HG03521 (cell line): Measurements from ENCODE around the gene IMPG2.

Experiments
- ATAC-seq: cut with Tn5 transposase; IDR thresholded peaks from one replicate; pipeline ENCODE4 v1.9.1; 2021; ENCODE audit warnings: mild to moderate bottlenecking, moderate library complexity; ENCODE audit not compliant: unreplicated experiment

Gene IMPG2

GRCh38 chr3:101278727-101279126 lies 41.6 kb downstream of the IMPG2 start:
- ATAC-seq, result no peak

- no peak for ATAC-seq
These were observed 46.8 kb downstream of the IMPG2 start for GRCh38 chr3:101273608-101274007.

GRCh38 chr3:101273156-101273555 lies 47.2 kb downstream of the IMPG2 start:
- ATAC-seq, result no peak

GRCh38 chr3:101271728-101272127 lies 48.6 kb downstream of the IMPG2 start:
- ATAC-seq, result no peak

GRCh38 chr3:101270149-101270548 lies 50.2 kb downstream of the IMPG2 start:
- ATAC-seq, result no peak

GRCh38 chr3:101268971-101269671 lies 51.3 kb downstream of the IMPG2 start:
- ATAC-seq, result no peak

GRCh38 chr3:101268141-101268540 lies 52.2 kb downstream of the IMPG2 start:
- ATAC-seq, result no peak

GRCh38 chr3:101266566-101266965 lies 53.8 kb downstream of the IMPG2 start:
- ATAC-seq, result no peak

- no peak for ATAC-seq
These were observed 54.3 kb downstream of the IMPG2 start for GRCh38 chr3:101266071-101266470.

- ATAC-seq, result no peak
These were observed 57.8 kb downstream of the IMPG2 start for GRCh38 chr3:101262393-101263240.

GRCh38 chr3:101261506-101261905 lies 58.9 kb downstream of the IMPG2 start:
- no peak for ATAC-seq

GRCh38 chr3:101259485-101260341 lies 60.7 kb downstream of the IMPG2 start:
- no peak for ATAC-seq

- ATAC-seq, result no peak
These were observed 63.9 kb downstream of the IMPG2 start for GRCh38 chr3:101256511-101256910.

GRCh38 chr3:101255441-101255840 lies 64.9 kb downstream of the IMPG2 start:
- ATAC-seq, result no peak

- no peak for ATAC-seq
These were observed 67.0 kb downstream of the IMPG2 start for GRCh38 chr3:101253396-101253795.

GRCh38 chr3:101252945-101253344 lies 67.4 kb downstream of the IMPG2 start:
- ATAC-seq, result no peak

GRCh38 chr3:101252307-101252706 lies 68.1 kb downstream of the IMPG2 start:
- ATAC-seq, result no peak

- no peak for ATAC-seq
These were observed 68.9 kb downstream of the IMPG2 start for GRCh38 chr3:101251441-101251840.

GRCh38 chr3:101249522-101249921 lies 70.9 kb downstream of the IMPG2 start:
- no peak for ATAC-seq

GRCh38 chr3:101248736-101249135 lies 71.6 kb downstream of the IMPG2 start:
- ATAC-seq, result no peak

- no peak for ATAC-seq
These were observed 76.2 kb downstream of the IMPG2 start for GRCh38 chr3:101244212-101244575.
